GM12878 (cell line): ENCODE data around the gene PMEL. TPM values are rescaled to one million over a fixed set of nuclear protein-coding genes. Genes with fewer than 3 reads are reported as not detected.

ENCODE experiments used
- ATF3 ChIP-seq: IDR thresholded peaks from 2 replicates; pipeline ENCODE4 v1.6.1; 2011; ENCODE audit warnings: low read depth, mild to moderate bottlenecking, low read length, moderate library complexity, borderline replicate concordance; ENCODE audit errors: extremely low read depth
- BCL11A ChIP-seq: IDR thresholded peaks from 2 replicates; pipeline ENCODE4 v1.6.1; 2011; ENCODE audit warnings: low read depth, low read length
- CHD4 ChIP-seq: fragments of 200-600 bp; sonication (generic); IDR thresholded peaks from 2 replicates; pipeline ENCODE4 v1.6.1; 2016; ENCODE audit warnings: mild to moderate bottlenecking
- CREB1 ChIP-seq: IDR thresholded peaks from 2 replicates; pipeline ENCODE4 v1.6.1; 2012; ENCODE audit warnings: low read depth, mild to moderate bottlenecking, inconsistent platforms
- CUX1 ChIP-seq: IDR thresholded peaks from 2 replicates; pipeline ENCODE4 v1.6.1; 2012; ENCODE audit warnings: improper control_type of control experiment, low read depth, low read length; ENCODE audit not compliant: insufficient replicate concordance
- GATAD2B ChIP-seq: fragments of 450-650 bp; conservative IDR thresholded peaks from 2 replicates; pipeline ENCODE4 v1.6.1; 2017; ENCODE audit warnings: low read depth, mild to moderate bottlenecking, moderate library complexity
- HDAC2 ChIP-seq: fragments of 200-600 bp; sonication (generic); IDR thresholded peaks from 2 replicates; pipeline ENCODE4 v1.6.1; 2017
- IRF3 ChIP-seq: fragments of 450-650 bp; IDR thresholded peaks from 2 replicates; pipeline ENCODE4 v1.6.1; 2014; ENCODE audit warnings: mild to moderate bottlenecking
- IRF5 ChIP-seq: fragments of 450-650 bp; IDR thresholded peaks from 2 replicates; pipeline ENCODE4 v1.6.1; 2017; ENCODE audit warnings: borderline replicate concordance
- MEF2A ChIP-seq: IDR thresholded peaks from 2 replicates; pipeline ENCODE4 v1.6.1; 2011; ENCODE audit warnings: low read depth, mild to moderate bottlenecking, low read length, moderate library complexity; ENCODE audit not compliant: insufficient read depth
- NKRF ChIP-seq: fragments of 450-650 bp; conservative IDR thresholded peaks from 2 replicates; pipeline ENCODE4 v1.6.1; 2017; ENCODE audit warnings: mild to moderate bottlenecking, moderate library complexity
- PML ChIP-seq: IDR thresholded peaks from 2 replicates; pipeline ENCODE4 v1.6.1; 2012; ENCODE audit warnings: low read length, inconsistent platforms
- SRF ChIP-seq, 2 experiments: IDR thresholded peaks; 2 replicates each; pipeline ENCODE4 v1.6.1; 2011; ENCODE audit warnings: low read depth in 2 of 2, low read length in 2 of 2, mild to moderate bottlenecking in 1 of 2, moderate library complexity in 1 of 2
- TCF12 ChIP-seq: IDR thresholded peaks from 2 replicates; pipeline ENCODE4 v1.6.1; 2011; ENCODE audit warnings: low read depth, mild to moderate bottlenecking, low read length
- USF1 ChIP-seq: IDR thresholded peaks from 2 replicates; pipeline ENCODE4 v1.6.1; 2011; ENCODE audit warnings: borderline replicate concordance, low read depth, mild to moderate bottlenecking, moderate library complexity, mixed read lengths, low read length; ENCODE audit not compliant: insufficient read depth; ENCODE audit errors: extremely low read length
- USF2 ChIP-seq: IDR thresholded peaks from 2 replicates; pipeline ENCODE4 v1.6.1; 2011; ENCODE audit warnings: low read depth, low read length, improper control_type of control experiment, borderline replicate concordance
- ZNF24 ChIP-seq: fragments of 450-650 bp; IDR thresholded peaks from 2 replicates; pipeline ENCODE4 v1.6.1; 2017; ENCODE audit warnings: antibody characterized with exemption, mild to moderate bottlenecking
- polyA plus RNA-seq, 11 experiments: library from polyadenylated mRNA; depleted of rRNA in 4 of 11; unstranded in 6 of 11; stranded (reverse) in 5 of 11; fragments of >200 nt; fragmentation: Nextera tagmentation in 4 of 11; fragmentation: Illumina TruSeq in 1 of 11; extraction: Ambion mirVana in 4 of 11; extraction: Trizol in 1 of 11; gene quantifications; 1 replicate in 1 of 11; 2 replicates in 10 of 11; pipeline versions ENCODE4 v1.2.1 to v1.2.3, GENCODE V29; 2011 to 2016; ENCODE audit warnings: inconsistent platforms in 2 of 11, missing spikeins in 2 of 11, low read depth in 1 of 11
- total RNA-seq, 4 experiments: library from RNA; depleted of rRNA in 3 of 4; stranded (reverse); fragments of >200 nt in 3 of 4; fragmentation: Illumina TruSeq in 1 of 4; extraction: Trizol in 1 of 4; gene quantifications; 2 replicates each; pipeline versions ENCODE4 v1.2.1 to v1.2.3, GENCODE V29; 2013 to 2021

Gene PMEL
- total and polyA plus RNA-seq, 10 of the 15 experiments (the other 5 are each of a cell fraction or from before 2014, with no cell fraction given) = 0.32 to 1.6 (median 0.56) TPM

GRCh38 chr12:55926738-55927587, 38.9 kb downstream of the PMEL start (continued):
- TF ChIP-seq USF1 (no peak), ZNF24 (no peak), IRF5 (no peak), NKRF (no peak; the same call in 1 of the 2 replicates), TCF12 (no peak; the same call in 1 of the 2 replicates), SRF (IDR thresholded peaks at IDR 0.05; ENCODE audit: low read depth in 2 of 2, low read length in 2 of 2) (no peak), USF2 (no peak), IRF3 (no peak), GATAD2B (no peak; the same call in 1 of the 2 replicates), MEF2A (no peak), CUX1 (no peak), CHD4 (no peak), PML (peak; percentile 68), BCL11A (no peak), HDAC2 (no peak), CREB1 (peak; percentile 48), ATF3 (no peak)
